NCI-H460 (cell line): ENCODE data around the gene FOXC1. TPM values are rescaled to one million over a fixed set of nuclear protein-coding genes. Genes with fewer than 3 reads are reported as not detected.

Source experiments
- DNase-seq: peaks from one replicate; pipeline ENCODE4 v3.0.0-alpha.2; 2016; ENCODE audit warnings: low read depth; ENCODE audit errors: extremely low read depth
- total RNA-seq: library from RNA; depleted of rRNA; stranded (reverse); fragments of >200 nt; shearing (Covaris generic); gene quantifications from 2 replicates; pipeline ENCODE4 v1.2.3, GENCODE V29; 2014

The FOXC1 gene
- total RNA-seq, 1 experiment from 2014 or later = 94.3 TPM

GRCh38 chr6:1597121-1597744 lies 12.5 kb upstream of the FOXC1 start:
- DNase-seq = no peak

GRCh38 chr6:1597924-1598323 lies 11.8 kb upstream of the FOXC1 start:
- DNase-seq = no peak

- DNase-seq = no peak
Observed at GRCh38 chr6:1598433-1598832, 11.3 kb upstream of the FOXC1 start.

- no peak for DNase-seq
Observed at GRCh38 chr6:1598886-1599285, 10.8 kb upstream of the FOXC1 start.

- no peak for DNase-seq
Observed at GRCh38 chr6:1599469-1599868, 10.2 kb upstream of the FOXC1 start.

GRCh38 chr6:1600063-1600763 lies 9.5 kb upstream of the FOXC1 start:
- DNase-seq = no peak

GRCh38 chr6:1600764-1601157 lies 9.0 kb upstream of the FOXC1 start:
- no peak for DNase-seq

GRCh38 chr6:1601158-1602048 lies 8.3 kb upstream of the FOXC1 start:
- no peak for DNase-seq

- no peak for DNase-seq
Observed at GRCh38 chr6:1602049-1602713, 7.5 kb upstream of the FOXC1 start.

GRCh38 chr6:1603708-1604107 lies 6.0 kb upstream of the FOXC1 start:
- DNase-seq = no peak

GRCh38 chr6:1604158-1605003 lies 5.3 kb upstream of the FOXC1 start:
- peak; percentile 62 for DNase-seq

GRCh38 chr6:1605004-1605892 lies 4.5 kb upstream of the FOXC1 start:
- DNase-seq = no peak

- DNase-seq = no peak
Observed at GRCh38 chr6:1605893-1606779, 3.6 kb upstream of the FOXC1 start.

- DNase-seq = no peak
Observed at GRCh38 chr6:1606780-1607515, 2.8 kb upstream of the FOXC1 start.

GRCh38 chr6:1607516-1608221 lies 2.0 kb upstream of the FOXC1 start:
- DNase-seq = peak; percentile 63

- DNase-seq = no peak
Observed at GRCh38 chr6:1608222-1609040, 1.3 kb upstream of the FOXC1 start.
